SH-SY5Y (cell line): ENCODE measurements around the gene KCNK5.

Experiments used
- GATA2 ChIP-seq: IDR thresholded peaks from 2 replicates; pipeline ENCODE4 v1.6.1; 2011; ENCODE audit warnings: mild to moderate bottlenecking, low read depth, low read length
- GATA3 ChIP-seq: IDR thresholded peaks from 2 replicates; pipeline ENCODE4 v1.6.1; 2011; ENCODE audit warnings: low read depth, mild to moderate bottlenecking, low read length, moderate library complexity

DNA sequence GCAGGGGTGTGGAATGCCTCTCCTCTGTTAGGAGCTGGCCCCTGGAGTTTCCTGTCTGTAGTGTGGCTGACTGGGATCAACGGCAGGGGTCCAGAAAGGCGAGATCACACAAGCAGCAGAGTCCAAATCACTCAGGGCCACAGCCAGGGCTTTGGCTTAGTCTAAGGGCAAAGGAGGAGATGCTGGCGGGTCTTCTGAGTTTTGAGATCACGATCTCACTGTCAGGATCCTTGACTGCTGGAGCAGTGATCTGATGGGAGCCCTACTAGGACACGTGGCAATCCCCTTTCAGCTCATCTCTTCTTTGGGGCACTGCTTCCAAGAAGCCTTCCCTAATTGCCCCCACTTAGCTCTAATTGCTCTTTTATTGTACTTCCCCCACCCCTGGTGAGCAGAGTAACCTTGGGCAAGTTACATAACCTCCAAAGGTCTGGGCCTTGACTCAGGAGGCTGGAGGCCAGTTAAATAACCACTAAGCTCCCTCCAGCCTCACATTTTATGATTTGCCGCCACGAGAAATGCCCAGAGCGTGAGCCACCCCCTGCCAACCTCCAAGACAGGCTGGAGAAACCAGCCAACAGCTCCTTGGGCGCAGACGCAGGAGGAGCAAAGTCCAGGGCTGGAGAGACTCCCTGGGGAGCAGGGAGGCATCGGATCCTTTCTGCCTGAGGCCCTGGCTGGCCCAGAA is 12.0 kb downstream of the KCNK5 start:
- no peak for TF ChIP-seq GATA3
- no peak for TF ChIP-seq GATA2
